MV-4-11 (cell line): ENCODE data around the gene IQSEC1.
A peak's percentile ranks its signal among the peaks of the same experiment; 100 is the strongest.

Source experiments
- DNase-seq: peaks from one replicate; lab custom pipeline; 2025; lab: John Stamatoyannopoulos, UW

IQSEC1 gene

GRCh38 chr3:13067778-13068177 is 5.5 kb downstream of the IQSEC1 start:
- no peak for DNase-seq

- no peak for DNase-seq
Observed at GRCh38 chr3:13066834-13067233, 6.4 kb downstream of the IQSEC1 start.

- DNase-seq: peak; percentile 25
Observed at GRCh38 chr3:13066236-13066635, 7.0 kb downstream of the IQSEC1 start.

DNA sequence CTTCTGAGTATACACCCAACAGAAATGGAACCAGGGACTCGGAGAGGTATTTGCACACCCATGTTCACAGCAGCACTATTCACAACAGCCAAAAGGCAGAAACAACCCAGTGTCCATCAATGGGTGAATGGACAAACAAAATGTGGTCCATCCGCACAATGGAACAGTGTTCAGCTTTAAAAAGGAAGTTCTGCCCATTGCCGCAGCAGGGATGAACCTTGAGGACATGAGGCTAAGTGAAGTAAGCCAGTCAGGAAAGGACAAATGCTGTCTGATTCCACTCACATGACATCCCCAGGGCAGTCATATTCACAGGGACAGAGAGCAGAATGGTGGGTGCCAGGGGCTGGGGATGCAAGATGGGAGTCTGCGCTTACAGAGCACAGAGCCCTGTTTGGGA is 7.5 kb downstream of the IQSEC1 start:
- DNase-seq: no peak

DNA sequence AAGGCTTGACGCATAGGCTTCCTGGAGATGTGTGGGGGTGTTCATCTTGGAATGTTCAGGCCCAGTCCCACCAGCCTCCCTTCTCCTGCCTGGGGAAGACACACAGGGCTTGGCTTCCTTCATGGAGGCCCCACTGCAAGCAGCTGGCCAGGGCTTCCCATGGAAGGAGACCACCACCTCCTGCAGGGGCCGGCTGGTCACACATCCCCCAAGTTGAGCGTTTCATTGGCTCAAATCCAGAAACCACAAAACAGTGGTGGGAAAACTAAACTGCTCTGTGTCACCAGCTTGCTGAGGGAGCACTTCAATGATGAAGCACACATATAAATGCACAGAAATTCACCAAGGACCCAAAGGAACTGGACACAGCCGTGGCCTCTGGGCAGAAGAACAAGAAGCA is 8.3 kb downstream of the IQSEC1 start:
- no peak for DNase-seq

- no peak for DNase-seq
Observed at GRCh38 chr3:13064159-13064868, 8.9 kb downstream of the IQSEC1 start.

- DNase-seq: no peak
Observed at GRCh38 chr3:13063225-13063624, 10.0 kb downstream of the IQSEC1 start.

DNA sequence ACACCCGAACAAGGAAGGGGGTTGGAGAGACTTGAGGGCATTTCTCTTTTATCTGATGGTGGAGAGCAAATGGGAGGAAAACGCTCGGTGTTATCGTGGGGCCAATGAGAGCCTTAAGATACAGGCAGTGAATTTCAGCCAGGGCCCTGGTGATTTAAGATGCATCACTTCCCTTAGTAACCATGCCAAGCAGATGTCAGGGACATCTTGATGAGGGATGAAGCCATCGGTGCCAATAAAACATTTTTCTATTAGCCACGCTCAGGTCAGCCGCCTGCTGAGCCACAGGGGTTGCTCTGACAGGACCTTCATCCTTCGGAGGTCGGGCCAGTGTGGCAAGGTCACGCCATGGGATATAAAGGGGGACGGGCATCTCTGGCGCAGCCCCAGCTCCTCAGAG is 10.6 kb downstream of the IQSEC1 start:
- DNase-seq: no peak

DNA sequence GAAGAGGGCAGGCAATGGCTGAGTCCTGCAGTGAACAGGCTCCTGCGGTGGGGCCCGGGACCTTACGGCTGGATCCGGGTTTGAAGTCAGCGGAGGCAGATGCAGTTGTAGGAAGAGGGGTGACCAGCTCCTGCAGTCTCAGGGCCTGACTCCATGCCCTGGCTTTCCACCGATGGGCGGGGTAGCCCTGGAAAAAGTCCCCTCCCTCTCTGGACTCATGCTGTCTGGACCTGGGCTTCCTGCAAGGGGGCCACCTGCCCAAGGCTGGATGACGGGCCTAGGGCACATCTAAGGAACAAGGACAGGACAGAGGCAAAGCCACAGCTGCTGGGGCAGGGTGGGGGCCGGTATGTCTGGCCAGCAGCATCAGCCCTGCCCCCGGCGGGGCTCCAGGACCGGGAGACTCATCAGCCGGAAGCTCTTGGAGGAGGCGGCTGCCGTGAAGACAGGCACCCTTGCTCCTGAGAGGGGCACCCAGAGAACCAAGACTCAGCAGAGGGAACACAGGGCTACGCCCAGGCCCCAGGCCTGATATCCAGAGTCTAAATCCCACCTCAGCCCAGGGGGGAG is 12.8 kb downstream of the IQSEC1 start:
- DNase-seq: no peak

- DNase-seq: no peak
Observed at GRCh38 chr3:13058346-13059120, 14.7 kb downstream of the IQSEC1 start.

DNA sequence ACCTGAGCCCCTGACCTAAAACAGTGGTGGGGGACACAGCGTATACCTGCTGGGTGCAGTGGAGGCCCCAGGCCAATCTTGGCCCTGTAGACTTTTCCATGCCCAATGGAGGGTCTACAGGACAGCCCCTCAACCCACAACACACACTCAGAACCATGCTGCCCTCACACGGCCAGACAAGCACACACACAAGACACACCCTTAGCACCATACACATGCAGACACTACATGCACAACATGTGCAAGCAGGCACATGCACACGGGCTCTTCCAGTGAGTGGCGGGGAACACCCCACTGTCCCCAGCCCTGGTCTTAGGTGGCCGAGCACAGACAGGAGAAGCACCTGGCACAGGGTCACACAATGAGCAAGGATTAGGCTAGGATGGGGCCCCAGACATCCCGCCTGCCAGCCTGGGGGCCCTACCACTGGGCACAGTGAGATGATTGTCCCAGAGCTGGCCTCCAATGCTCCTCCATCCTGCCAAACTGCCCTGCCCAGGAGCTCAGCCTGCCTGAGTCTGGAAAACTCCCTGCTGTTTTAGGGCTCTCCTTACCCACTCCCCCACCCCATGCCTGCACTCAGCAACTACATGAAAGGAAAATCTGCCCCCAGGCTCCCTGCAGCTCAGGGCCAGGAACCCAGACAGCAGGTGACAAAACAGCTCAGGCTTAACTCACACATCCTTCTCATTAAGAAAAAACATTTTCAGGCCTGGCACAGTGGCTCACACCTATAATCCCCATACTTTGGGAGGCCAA is 15.8 kb downstream of the IQSEC1 start:
- DNase-seq: no peak

DNA sequence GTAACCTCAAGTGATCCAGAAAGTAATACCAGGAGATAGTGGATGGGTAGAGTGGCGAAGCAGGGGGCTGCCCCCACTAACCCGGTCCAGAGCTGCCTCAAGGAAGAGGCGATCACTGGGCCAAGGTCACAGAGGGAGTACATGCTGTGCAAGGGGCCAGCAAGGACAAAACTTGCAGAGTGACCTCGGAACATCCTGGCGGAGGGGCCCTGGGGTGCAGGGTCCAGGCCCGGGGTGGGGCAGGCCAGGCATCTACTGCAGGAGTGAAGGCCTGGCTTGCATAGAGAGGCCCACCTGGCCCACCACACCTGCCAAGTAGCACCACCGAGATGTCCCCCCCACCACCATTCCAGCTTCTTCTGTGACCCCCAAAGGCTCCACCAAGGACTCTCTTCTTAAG is 17.6 kb downstream of the IQSEC1 start:
- DNase-seq: no peak

- no peak for DNase-seq
Observed at GRCh38 chr3:13054341-13055285, 18.6 kb downstream of the IQSEC1 start.

DNA sequence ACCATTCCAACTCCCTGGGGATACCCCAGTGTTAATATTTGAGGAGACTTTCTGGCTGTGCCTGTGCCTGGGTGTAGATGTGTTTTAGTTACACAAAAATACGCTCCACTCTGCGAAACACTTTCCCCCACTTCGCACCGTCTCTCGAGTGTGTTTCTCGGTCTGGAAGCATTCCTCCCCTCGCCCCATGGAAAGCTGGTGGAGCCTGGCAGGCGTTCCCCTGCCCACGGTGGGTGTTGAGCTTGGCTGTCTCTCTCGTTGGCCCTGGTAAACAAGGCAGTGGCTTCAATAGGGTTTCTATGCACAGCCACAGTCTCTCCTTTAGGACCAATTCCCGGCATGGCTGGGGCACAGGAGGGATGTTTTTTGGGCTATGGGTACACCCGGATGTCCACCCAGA is 19.3 kb downstream of the IQSEC1 start:
- no peak for DNase-seq

GRCh38 chr3:13053420-13053819 is 19.8 kb downstream of the IQSEC1 start:
- DNase-seq: no peak

- DNase-seq: no peak
Observed at GRCh38 chr3:13052191-13052820, 20.9 kb downstream of the IQSEC1 start.

GRCh38 chr3:13051581-13051980 is 21.6 kb downstream of the IQSEC1 start:
- no peak for DNase-seq

- no peak for DNase-seq
Observed at GRCh38 chr3:13051066-13051465, 22.2 kb downstream of the IQSEC1 start.

DNA sequence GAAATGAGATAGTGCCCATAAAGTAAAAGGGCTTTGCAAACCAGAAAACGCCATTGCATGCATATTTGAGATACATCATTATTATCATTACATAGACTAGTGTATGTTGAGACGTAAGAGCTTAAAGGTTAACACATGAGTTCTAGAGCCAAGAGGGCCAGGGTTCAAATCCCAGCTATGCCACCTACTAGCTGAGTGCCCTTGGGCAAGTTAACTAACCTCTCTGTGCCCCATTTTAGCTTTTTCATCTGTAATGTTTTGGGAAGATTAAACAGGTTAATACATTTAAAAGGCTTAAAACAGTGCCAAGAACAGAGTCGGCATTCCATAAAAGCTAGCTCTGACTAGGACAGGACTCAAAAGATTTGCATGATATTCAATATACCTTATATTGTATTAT is 22.8 kb downstream of the IQSEC1 start:
- DNase-seq: no peak

DNA sequence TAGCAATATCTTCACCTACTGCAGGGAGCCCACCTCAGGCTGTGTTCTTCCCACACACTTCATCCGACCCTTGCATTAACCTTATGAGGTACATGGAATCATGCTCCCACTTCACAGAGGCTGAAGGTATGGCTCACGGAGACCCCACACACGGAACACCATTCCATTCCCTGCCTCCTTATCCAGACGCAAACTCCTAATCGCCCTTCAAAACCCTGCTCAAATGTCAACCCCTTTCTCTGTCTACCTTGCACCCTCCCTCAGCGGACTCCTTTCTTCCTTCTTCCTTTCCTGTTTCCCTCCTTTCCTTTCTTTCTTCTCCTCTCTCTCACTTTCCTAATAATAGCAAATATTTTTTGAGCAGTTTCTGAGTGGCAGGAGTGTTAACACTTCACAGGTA is 23.8 kb downstream of the IQSEC1 start:
- no peak for DNase-seq
